ENCODE results near the gene STXBP5. TPM values are rescaled to one million over a fixed set of nuclear protein-coding genes. Genes with fewer than 3 reads are reported as not detected.

Gene STXBP5
- polyA plus RNA-seq, 1 of the 3 experiments (the other 2 are of a cell fraction): 9.9 TPM

- Histone ChIP-seq H3K27ac (ENCODE audit: low read depth in 2 of 2, low read length in 1 of 2) (no peak overlapping the region), H3K36me3 (replicated peaks in 1 of 2; ENCODE audit: control insufficient read depth in 1 of 2, insufficient read depth in 2 of 2, low read length in 1 of 2) (peaks cover 29 to 68% of the 10 kb centered on the region in 2 experiments), H3K4me1 (ENCODE audit: control insufficient read depth in 1 of 2, insufficient read depth in 2 of 2, low read depth in 1 of 2, low read length in 1 of 2) (no peaks in the 10 kb centered on the region), H3F3A (replicated peaks; ENCODE audit: insufficient read depth) (peaks cover 5% of the 10 kb centered on the region), H3K4me2 (no peak overlapping the region), H3K79me2 (ENCODE audit: insufficient read depth) (peaks cover 17% of the 10 kb centered on the region; the same call in 1 of the 2 replicates), H3K27me3 (ENCODE audit: insufficient read depth) (no peaks in the 10 kb centered on the region), H3K4me3 (ENCODE audit: low read depth in 2 of 2, low read length in 1 of 2) (no peak overlapping the region), H3K9me2 (no peaks in the 10 kb centered on the region; the same call in 1 of the 2 replicates), H3K9me3 (no peaks in the 10 kb centered on the region), H2AFZ (ENCODE audit: low read depth) (no peak overlapping the region), H4K20me1 (ENCODE audit: insufficient read depth) (no peaks in the 10 kb centered on the region), H3K9ac (no peak overlapping the region)
- no peak for DNase-seq
- ChIA-PET CTCF (interaction anchor here (0.6 kb wide), 1 partner anchor 402 kb away, joined by 3 read pairs; no protein-coding TSS in a partner anchor), POLR2A (no interaction called here)
- TF ChIP-seq GABPA (IDR thresholded peaks at IDR 0.05; ENCODE audit: low read depth) (no peak), FOXM1 (IDR thresholded peaks at IDR 0.05; ENCODE audit: low read depth) (no peak), FOXJ3 (CRISPR knock-in tag; IDR thresholded peaks at IDR 0.05) (no peak), REST (IDR thresholded peaks at IDR 0.05; ENCODE audit: low read depth, low read length) (no peak), RFX5 (IDR thresholded peaks at IDR 0.05; ENCODE audit: low read length) (no peak), CHD2 (IDR thresholded peaks at IDR 0.05; ENCODE audit: low read length, partially characterized antibody) (no peak), RXRA (IDR thresholded peaks at IDR 0.05; ENCODE audit: borderline replicate concordance, low read depth) (no peak), MEF2A (IDR thresholded peaks at IDR 0.05; ENCODE audit: borderline replicate concordance, low read depth) (no peak), ELF1 (IDR thresholded peaks at IDR 0.05) (no peak), JUND (IDR thresholded peaks at IDR 0.05) (no peak), TAF1 (IDR thresholded peaks at IDR 0.05; ENCODE audit: borderline replicate concordance, low read depth, low read length) (no peak), RCOR1 (IDR thresholded peaks at IDR 0.05; ENCODE audit: low read length) (no peak), ZBTB33 (IDR thresholded peaks at IDR 0.05; ENCODE audit: borderline replicate concordance, low read depth) (no peak), NRF1 (IDR thresholded peaks at IDR 0.05; ENCODE audit: low read depth, low read length) (no peak)
- WGBS (ENCODE audit: low lambda C conversion rate): no CpG with 5 or more reads among the region's 1 CpG
Observed at GRCh38 chr6:147248859-147249258, 44.6 kb downstream of the STXBP5 start.

All from SK-N-SH (cell line).